Skin epidermis (tissue), 12 donors: ENCODE measurements around the gene SEPTIN8.

Source experiments
- H3K27ac ChIP-seq, 21 experiments: fragments of 200-600 bp; sonication (generic) in 11 of 21; one replicate each; pipeline ENCODE4 v1.5.0; 2020; ENCODE audit warnings: mild to moderate bottlenecking in 3 of 21, inconsistent platforms in 2 of 21, moderate library complexity in 2 of 21
- H3K4me3 ChIP-seq, 7 experiments: fragments of 200-600 bp; sonication (generic) in 2 of 7; one replicate each; pipeline ENCODE4 v1.5.0; 2020; ENCODE audit warnings: inconsistent platforms in 2 of 7, mild to moderate bottlenecking in 2 of 7, moderate library complexity in 1 of 7

The SEPTIN8 gene

DNA sequence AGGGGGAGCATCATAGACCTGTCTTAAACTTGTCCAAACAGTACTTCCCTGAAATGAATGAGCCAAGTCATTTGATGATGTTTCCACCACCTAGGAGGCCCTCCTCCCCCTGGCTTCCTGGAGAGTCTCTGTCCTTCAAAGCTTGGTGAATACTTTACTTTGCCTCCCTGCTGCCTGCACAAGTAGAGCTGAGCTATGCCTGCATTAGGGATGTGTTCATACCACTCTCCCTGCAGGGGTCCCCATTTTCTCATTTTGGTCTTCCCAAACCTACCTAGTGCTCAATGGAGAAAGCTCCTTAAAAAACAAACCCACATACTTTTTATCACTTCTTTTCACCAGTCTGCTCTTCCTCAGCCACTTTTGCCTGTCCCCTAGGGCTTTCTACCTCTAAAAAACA lies 22.1 kb downstream of the SEPTIN8 start:
- Histone ChIP-seq H3K27ac (no peak overlapping the region), H3K4me3 (no peak overlapping the region)

DNA sequence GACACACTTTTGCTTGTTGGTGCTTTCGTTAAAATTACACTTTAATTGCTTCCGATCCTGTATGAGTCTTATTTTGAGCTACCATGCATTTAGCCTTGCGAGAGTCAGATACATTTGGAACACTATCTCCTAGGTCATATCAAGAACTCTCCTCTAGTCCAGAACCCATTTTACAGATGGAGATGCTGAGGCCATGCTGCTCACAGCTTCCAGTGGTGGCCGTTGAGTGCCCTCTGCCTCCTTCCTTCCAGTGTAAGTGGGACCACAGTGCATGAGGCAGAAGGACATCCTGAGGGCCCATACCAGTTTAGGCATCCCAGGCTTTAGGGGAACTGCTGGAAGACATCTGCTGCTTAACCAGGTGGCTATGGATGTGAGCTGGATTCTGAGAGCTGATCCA lies 22.9 kb downstream of the SEPTIN8 start:
- Histone ChIP-seq H3K27ac (no peak overlapping the region), H3K4me3 (no peak overlapping the region)

DNA sequence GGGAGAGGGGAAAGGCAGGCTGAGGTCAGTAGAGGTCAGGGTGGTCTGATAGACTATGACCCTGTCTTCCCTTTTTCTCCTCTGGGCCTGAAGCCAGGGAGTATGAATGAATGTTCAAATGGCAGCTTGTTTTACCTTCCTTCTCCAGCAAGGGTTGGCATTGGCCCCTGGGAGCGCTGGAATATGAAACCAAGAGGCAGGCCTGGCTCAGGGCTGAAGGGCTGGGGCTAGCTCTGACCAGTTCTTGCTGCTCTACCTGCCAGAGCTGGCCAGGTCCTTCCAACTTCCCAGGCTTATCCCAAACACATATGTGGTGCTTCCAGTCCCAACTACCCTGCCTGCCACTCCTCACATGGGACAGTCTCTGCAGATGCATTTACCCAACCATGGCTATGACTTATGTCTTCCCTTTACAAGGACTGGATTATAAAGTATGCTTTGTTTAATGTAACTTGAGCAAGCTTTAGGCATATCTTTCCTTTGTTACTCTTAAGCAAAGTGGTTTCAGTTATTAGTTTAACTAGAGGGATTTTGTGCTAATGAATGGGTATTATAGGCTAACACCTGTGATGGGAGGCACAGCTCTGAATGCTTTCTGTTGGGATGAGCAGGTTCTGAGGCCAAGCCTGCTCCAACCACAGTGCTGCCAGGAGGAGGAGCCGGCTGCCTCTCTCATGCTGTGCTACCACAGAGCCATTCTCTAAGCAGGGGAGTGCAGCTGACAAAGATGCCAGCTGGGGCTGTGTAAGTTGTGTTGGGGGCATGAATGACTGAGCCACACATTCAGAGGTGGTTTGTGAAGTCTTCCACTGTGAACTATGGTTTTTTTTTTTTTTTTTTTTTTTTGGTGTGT lies 23.7 kb downstream of the SEPTIN8 start:
- Histone ChIP-seq H3K27ac (no peak overlapping the region), H3K4me3 (no peak overlapping the region)

DNA sequence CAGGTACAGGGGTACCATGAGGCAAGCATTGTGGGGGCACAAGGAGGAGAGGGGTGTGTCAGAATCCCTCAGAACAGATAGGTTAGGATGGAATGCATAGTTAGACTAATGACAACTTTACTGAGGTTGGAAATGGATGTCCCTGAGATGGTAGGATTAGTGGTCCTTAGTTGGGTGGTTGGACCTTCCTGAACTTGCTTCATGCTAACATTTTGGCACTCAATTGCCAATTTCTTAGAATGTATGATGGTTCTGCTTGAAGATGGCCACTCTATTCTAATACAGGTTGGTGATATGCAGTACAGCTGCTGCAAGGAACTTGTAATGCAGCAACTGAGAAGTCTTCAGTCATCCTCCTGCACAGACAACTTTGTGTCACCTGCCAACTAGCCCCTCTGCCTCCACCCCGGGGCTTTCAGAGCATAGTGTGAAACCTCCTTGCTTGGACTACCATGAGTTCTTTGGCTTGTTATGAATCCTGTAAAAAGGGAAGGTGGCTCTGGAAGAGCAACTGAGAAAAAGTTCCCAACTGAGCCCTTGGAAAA lies 24.4 kb downstream of the SEPTIN8 start:
- Histone ChIP-seq H3K27ac (no peak overlapping the region), H3K4me3 (no peak overlapping the region)

DNA sequence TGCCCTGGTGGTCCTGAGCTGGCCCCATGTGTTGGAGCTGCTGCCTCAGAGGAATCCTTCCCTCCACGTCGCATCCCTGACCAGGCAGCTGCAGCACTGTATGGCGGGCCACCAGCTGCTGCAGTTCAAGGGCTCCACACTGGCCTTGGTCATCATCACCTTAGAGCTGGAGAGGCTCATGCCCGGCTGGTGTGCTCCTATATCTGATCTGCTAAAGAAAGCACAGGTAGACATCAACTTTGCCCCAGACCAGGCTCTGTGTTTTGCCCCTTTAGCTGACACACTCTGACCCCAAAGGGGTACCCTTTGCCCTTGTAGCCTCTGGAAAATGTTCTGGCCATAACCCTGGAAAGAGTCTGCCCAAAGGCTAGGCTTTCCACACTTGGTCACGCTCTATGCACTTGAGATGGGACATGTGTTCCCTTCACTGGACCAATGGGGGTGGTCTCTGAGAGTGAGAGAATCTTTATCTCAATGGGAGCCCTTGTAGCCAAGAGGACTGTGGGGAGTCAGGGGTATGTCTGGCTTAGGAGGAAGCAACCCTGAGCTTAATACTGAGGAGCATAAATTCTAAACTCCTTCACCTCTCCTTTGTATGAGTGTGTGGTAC lies 25.0 kb downstream of the SEPTIN8 start:
- no peak overlapping the region for H3K27ac ChIP-seq

DNA sequence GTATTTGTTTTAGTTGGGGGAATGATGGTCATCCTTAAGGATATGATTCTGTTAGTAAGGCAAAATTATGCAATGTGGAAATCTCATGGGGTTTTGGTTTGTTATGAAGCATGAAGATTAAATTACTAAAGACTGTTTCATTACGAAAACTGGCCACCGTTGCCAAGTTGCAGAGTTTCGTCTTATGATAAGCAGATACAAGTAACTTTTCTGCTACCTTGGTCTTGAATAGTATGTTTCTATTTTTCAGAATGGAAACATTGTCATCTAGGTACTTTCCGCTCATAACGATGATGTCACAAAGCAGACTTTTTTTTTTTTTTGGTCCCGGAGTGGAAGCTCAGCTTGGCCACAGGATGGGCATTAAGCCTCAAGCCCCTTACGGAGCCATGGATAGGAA lies 25.6 kb downstream of the SEPTIN8 start:
- H3K27ac ChIP-seq: no peak overlapping the region
- H3K4me3 ChIP-seq: no peak overlapping the region

More for the DNA sequence above, 25.0 kb downstream of the SEPTIN8 start:
- H3K4me3 ChIP-seq: no peak overlapping the region

DNA sequence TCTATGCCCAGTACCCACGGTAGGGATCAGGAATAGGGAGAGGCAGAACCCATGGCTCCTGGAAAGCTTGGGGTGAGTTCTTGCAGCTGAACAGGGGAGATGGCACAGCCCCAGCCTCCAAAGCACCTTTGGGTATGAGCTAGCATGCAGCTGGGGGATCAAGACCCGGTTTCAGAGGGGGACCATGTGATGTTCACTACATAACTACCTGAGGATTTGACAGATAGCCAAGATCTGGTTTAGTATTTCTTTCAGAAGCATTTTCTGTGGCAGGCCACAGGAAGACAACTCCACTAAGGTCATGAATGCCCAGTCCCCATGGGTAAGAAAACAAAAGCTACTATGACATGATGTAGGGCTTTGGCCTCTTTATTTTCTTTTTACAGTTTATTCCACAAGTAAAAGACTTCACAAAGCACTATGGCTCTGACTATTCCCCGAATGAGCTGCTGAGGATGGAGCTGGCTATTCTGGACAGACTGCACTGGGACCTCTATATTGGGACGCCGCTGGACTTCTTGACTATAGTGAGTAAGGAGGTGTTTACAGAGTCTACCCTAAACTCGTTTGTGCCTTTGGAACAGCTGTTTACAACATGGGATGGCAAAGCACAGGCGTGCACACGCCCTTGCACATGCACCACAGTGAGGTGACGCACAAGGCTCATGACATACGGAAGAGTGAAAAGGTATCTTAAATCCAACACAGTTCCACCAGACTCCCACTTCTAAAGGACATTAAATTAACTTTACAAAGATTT lies 26.4 kb downstream of the SEPTIN8 start:
- H3K4me3 ChIP-seq: no peak overlapping the region
- H3K27ac ChIP-seq: no peak overlapping the region

DNA sequence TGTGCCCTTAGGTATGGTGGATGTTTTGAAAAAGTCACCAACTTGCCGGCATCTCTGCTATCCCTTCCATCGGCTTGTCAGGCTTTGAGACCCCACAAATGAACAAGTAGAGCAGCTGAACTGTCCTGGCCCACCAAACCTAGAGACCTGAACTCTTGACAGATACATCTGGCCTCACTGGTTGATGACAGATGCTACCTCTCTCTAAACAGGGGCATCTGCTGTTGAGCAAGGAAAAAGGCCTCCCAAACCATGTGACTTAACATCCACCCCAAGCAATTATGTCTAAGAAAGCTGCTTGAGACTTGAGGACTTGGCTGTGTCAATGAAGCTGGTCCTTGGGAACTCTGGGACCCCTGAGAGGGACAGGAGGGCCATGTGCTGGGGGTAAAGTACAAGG lies 27.5 kb downstream of the SEPTIN8 start:
- H3K4me3 ChIP-seq: no peak overlapping the region
- no peak overlapping the region for H3K27ac ChIP-seq

DNA sequence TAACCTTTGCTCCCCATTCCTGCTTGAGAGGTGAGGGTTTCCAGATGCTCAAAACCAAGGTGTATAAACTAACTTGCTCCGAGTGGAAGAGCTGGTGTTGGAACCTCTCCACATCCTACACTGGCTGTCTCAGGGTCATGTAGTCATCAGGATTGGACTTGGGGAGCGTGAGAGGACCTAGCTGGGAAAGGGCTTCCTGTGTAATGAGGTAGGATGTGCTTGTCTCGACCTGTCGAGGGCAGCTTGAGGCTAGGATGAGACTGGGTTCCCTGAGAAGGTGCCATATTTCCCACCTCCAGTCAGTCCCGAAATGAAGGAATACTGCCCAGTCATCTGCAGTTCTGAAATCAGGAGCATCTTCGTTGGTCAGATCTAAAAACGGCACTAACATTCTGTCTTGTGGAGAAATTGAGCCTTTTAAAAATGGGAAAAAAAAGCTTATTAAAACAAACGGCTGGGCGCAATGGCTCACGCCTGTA lies 28.5 kb downstream of the SEPTIN8 start:
- H3K4me3 ChIP-seq: no peak overlapping the region
- no peak overlapping the region for H3K27ac ChIP-seq

DNA sequence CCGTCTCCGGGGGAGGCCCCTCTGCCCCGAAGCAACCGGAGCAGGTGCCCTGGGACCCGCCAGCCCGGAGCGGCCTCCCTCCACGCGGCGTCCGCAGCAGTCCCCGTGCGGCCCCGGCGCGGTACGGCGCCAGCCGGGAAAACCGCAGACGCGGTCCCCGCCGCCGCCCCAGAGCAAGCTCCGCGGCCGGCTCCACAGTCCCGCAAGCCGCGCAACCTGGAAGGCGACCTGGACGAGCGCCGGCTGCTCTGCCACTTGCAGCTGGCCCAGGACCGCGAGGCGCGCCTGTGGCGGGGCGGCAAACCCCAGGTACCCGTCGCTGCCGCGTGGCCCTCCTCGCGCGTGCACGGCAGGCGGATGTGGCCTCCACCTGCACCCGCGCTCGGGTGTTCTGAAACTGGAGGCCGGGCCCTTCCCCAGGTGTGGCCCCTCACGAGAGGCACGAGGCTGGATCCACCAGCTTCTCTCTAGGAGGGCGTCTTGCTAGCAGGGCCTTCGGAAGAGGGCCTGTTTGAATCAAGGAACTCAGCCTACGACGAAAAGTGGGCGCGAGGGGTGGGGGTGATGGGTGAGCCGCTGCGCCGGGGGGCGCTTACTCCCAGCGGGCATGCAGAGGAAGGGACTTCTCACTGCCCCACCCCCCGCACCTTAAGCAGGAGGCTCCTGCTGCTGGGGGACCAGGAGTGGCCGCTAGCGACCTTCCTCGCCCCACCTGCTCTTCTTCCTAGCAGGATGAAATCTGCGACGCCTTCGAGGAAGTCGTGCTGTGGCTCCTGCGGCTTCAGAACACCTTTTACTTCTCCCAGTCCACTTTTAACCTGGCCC lies 29.2 kb downstream of the SEPTIN8 start:
- H3K27ac ChIP-seq: peak overlapping the region in 6 of 21 experiments; percentile 7 to 70 (median 58)
- peak overlapping the region; percentile 16 to 46 (median 39) for H3K4me3 ChIP-seq

DNA sequence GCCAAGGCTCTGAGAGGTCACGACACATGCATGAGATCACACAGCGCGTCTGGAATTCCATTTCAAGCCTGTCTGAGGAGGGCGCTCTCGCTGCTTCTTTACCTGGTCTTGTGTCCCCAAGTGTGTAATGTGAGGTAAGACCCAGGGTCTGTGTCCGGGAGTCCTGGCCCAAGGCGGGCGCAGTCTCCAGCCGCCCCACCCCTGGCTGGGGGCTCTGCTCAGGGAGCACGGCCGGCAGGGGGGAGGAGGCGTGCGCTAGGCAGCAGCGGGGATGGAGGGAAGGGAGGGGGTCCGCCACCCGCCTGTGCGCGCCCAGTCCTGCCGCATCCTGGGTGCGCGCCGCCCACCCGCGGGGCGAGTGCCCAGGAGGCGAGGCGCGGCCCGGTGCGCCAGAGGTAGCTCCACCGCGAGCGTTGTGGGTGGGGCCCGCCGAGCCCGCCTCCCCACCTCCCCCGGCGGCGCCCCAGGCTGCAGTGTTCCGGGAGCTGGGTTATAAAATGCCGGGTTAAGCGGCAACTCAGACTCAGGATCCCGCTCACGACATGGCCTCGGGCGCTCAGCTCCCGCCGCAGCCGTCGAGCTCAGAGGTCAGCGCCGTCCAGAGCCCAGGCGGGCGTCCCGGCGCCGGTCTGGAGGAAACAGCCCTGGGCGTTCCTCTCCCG lies 30.0 kb downstream of the SEPTIN8 start, which contains the start of gene CCNI2:
TSS of gene CCNI2 (plus strand) at position 473 of the 662 bp plus-strand sequence. CDS start at position 543, 70 bp downstream.
- Histone ChIP-seq H3K4me3 (peak within 1 kb of the TSS; percentile 16 to 46 (median 39)), H3K27ac (peak within 1 kb of the TSS in 7 of 21 experiments; percentile 7 to 70 (median 50))

DNA sequence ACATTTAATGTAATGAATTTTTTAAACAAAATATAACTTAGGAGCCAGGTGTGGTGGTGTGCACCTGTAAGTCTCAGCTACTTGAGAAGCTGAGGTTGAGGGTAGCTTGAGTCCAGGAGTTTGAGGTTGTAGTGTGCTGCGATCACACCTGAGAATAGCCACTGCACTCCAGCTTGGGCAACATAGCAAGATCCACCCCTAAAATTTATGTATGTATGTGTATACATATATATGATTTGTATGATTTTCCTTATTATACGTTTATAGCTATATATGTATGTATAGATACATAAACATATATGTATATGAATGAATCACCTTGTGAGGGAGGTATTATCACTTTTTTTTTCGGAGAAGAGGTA lies 30.5 kb downstream of the SEPTIN8 start:
- peak overlapping the region in 6 of 7 experiments; percentile 16 to 46 (median 40) for H3K4me3 ChIP-seq
- peak overlapping the region in 1 of 21 experiments; percentile 50 for H3K27ac ChIP-seq

DNA sequence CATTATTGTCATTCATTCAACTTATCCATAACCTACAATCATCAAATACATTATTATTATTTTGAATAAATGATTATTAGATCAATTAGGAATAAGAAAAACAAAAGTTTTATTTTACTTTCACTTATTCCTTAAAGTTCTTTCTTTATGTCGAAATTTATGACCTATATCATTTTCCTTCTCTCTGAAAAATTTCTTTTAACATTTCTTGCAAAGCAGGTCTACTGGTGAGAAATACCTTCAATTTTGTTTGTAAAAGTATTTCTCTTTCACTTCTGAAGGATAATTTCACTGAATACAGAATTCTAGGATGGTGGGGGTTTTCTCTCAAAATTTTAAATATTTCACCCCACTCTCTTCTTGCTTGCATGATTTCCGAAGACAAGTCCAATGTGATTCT lies 32.4 kb downstream of the SEPTIN8 start:
- no peak overlapping the region for H3K27ac ChIP-seq
- no peak overlapping the region for H3K4me3 ChIP-seq

DNA sequence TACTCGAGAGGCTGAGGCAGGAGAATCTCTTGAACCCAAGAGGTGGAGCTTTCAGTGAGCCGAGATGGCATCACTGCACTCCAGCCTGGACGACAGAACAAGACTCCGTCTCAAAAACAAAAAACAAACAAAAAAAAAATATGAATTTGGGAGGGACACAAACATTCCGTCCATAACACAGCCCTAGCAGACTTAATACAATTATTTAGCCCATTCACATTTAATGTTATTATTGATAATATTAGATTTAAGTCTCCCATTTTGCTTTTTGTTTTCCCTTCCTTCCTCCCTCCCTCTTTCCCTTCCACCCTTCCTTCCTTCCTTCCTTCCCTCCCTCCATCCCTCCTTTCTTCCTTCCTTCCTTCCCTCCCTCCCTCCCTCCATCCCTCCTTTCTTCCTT lies 34.4 kb downstream of the SEPTIN8 start:
- H3K27ac ChIP-seq: no peak overlapping the region
- H3K4me3 ChIP-seq: no peak overlapping the region

DNA sequence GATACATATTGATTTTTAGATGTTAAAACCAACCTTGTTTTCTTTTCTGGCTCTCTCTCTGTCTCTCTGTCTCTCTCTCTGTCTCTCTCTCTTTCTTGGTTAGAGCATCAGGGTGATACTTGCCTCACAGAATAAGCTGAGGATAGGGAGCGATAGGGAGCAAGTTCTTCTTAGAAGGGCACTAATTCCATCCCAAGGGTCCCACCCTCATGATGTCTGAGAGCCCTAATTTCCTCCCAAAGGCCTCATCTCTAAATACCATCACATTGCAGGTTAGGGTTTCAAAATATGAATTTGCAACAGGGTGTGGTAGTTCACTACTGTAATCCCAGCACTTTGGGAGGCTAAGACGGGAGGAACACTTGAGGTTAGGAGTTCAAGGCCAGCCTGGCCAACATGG lies 34.9 kb downstream of the SEPTIN8 start:
- no peak overlapping the region for H3K4me3 ChIP-seq
- no peak overlapping the region for H3K27ac ChIP-seq

DNA sequence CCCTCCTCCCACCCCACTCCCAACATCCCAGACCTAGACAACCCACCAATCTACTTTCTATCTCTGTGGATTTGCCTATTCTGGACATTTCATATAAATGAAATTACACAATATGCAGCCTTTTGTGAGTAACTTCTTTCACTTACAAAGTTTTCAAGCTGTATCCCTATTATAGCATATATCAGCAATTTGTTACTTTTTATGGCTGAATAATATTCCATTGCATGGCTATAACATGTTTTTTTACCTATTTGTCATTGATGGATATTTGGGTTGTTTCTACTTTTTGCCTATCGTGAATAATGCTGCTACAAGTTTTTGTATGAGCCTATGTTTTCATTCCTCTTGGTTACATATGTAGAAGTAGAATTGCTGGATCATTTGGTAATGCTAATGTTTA lies 37.8 kb downstream of the SEPTIN8 start:
- H3K4me3 ChIP-seq: no peak overlapping the region
- no peak overlapping the region for H3K27ac ChIP-seq

DNA sequence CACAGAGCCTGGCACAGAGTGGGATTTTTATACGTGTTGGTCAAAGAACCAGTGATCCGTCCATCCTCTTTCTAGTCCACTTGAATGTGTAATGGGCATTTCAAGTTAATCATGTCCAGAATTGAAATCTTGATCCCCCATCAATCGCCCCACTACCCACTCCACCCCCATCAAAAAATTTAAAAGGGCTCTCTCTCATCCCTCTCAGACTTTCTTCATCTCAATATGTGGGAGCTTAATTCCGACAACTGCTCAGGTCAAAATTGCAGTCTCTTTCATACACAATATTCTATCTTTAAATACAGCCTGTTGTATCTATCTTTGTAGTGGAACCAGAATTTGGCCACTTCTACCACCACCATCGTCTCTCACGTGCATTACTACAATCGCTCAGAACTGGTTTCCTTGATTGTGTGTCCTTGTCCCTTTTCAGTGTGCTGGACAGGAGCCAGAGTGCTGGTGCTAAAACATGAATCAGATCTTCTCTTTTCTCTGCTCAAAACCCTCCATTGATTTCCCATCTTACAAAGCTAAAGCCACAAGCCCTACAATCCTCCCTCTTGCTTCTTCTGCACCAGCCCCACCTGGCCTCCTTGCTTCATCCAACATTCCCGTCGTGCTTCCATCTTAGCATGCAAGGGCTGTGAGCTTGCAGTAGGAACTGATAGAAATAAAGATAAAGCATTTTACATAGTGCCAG lies 38.9 kb downstream of the SEPTIN8 start:
- H3K4me3 ChIP-seq: peak overlapping the region in 4 of 7 experiments; percentile 57 to 85 (median 84)
- H3K27ac ChIP-seq: peak overlapping the region in 5 of 21 experiments; percentile 8 to 82 (median 16)
